IMR-90 (cell line): Measurements from ENCODE around the gene LLGL2.

Source experiments
- MAZ ChIP-seq: IDR thresholded peaks from 2 replicates; pipeline ENCODE4 v1.6.1; 2012; ENCODE audit warnings: low read depth, mild to moderate bottlenecking, low read length, improper control_type of control experiment, moderate library complexity, borderline replicate concordance
- POLR2A ChIP-seq: IDR thresholded peaks from 2 replicates; pipeline ENCODE4 v1.6.1; 2012; ENCODE audit warnings: mild to moderate bottlenecking, low read depth, low read length
- RAD21 ChIP-seq: IDR thresholded peaks from 2 replicates; pipeline ENCODE4 v1.6.1; 2012; ENCODE audit warnings: low read length, improper control_type of control experiment
- RCOR1 ChIP-seq: IDR thresholded peaks from 2 replicates; pipeline ENCODE4 v1.6.1; 2012; ENCODE audit warnings: mild to moderate bottlenecking, low read length, improper control_type of control experiment; ENCODE audit not compliant: insufficient replicate concordance
- RFX5 ChIP-seq: IDR thresholded peaks from 2 replicates; pipeline ENCODE4 v1.8.0; 2012; ENCODE audit warnings: low read depth, mild to moderate bottlenecking, low read length, moderate library complexity
- TF ChIP-seq, protein P1 (sequence below): conservative IDR thresholded peaks from 2 replicates; pipeline ENCODE4 v1.5.1; 2012; ENCODE audit warnings: mild to moderate bottlenecking, low read depth, low read length, improper control_type of control experiment
- TF ChIP-seq, protein P2 (sequence below): fragments of 150-350 bp; IDR thresholded peaks from 2 replicates; pipeline ENCODE4 v1.6.1; 2016; ENCODE audit warnings: low read depth, mild to moderate bottlenecking, low read length, moderate library complexity, borderline replicate concordance
- TF ChIP-seq, protein P3 (sequence below): fragments of 150-350 bp; IDR thresholded peaks from 2 replicates; pipeline ENCODE4 v1.6.1; 2017; ENCODE audit warnings: mild to moderate bottlenecking, antibody characterized with exemption, low read length, low read depth

DNA sequence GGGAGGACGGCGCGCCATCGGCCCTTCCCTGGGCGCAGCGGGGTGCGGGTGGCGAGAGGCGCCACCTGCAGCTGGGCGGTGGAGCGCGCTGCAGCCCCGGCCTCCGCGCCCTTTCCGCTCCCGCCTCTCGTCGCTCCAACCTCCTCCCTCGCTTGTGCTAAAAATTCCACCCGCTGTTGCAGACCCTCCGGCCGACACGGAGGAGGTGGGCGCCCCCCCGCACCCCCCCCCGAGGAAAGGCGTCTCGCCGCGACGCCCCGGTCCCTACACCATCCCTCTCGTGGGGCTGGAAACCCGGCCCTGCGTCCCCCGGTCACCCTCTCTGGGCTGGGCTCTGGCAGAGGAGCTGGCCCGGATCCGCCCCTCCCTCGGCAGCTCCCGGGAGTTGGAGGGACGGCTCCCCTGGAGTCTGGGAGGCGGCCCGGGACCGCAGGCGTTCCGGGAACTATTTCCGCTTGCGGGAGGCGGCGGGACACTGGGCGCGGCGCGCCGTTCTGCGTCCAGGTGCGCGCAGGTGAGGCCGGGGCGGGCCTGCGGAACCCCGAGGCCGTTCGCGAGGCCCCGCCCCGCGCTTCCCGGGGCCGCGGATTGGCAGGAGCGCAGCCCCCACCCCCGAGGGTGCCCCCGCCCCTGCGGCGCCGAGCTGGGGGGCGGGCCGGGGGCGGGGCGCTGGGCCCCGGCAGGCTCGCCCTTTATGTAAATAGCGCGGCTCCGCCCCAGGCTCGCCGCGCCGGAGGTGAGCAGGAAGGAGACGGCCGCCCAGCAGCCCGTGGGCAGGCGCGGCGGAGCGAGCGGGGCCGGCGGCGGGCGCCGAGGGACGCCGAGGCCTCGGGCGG, at the start of gene LLGL2:
- TF ChIP-seq POLR2A, result no peak
- TF ChIP-seq, protein P1, sequence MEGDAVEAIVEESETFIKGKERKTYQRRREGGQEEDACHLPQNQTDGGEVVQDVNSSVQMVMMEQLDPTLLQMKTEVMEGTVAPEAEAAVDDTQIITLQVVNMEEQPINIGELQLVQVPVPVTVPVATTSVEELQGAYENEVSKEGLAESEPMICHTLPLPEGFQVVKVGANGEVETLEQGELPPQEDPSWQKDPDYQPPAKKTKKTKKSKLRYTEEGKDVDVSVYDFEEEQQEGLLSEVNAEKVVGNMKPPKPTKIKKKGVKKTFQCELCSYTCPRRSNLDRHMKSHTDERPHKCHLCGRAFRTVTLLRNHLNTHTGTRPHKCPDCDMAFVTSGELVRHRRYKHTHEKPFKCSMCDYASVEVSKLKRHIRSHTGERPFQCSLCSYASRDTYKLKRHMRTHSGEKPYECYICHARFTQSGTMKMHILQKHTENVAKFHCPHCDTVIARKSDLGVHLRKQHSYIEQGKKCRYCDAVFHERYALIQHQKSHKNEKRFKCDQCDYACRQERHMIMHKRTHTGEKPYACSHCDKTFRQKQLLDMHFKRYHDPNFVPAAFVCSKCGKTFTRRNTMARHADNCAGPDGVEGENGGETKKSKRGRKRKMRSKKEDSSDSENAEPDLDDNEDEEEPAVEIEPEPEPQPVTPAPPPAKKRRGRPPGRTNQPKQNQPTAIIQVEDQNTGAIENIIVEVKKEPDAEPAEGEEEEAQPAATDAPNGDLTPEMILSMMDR, result 0 out of 2 replicates have a peak, but pooled peaks have one; percentile 20
- no peak for TF ChIP-seq RAD21
- TF ChIP-seq RFX5, result no peak
- TF ChIP-seq, protein P2, sequence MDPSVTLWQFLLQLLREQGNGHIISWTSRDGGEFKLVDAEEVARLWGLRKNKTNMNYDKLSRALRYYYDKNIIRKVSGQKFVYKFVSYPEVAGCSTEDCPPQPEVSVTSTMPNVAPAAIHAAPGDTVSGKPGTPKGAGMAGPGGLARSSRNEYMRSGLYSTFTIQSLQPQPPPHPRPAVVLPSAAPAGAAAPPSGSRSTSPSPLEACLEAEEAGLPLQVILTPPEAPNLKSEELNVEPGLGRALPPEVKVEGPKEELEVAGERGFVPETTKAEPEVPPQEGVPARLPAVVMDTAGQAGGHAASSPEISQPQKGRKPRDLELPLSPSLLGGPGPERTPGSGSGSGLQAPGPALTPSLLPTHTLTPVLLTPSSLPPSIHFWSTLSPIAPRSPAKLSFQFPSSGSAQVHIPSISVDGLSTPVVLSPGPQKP, result no peak
- TF ChIP-seq MAZ, result peak; percentile 59; the same call in 1 of the 2 replicates
- TF ChIP-seq, protein P3, sequence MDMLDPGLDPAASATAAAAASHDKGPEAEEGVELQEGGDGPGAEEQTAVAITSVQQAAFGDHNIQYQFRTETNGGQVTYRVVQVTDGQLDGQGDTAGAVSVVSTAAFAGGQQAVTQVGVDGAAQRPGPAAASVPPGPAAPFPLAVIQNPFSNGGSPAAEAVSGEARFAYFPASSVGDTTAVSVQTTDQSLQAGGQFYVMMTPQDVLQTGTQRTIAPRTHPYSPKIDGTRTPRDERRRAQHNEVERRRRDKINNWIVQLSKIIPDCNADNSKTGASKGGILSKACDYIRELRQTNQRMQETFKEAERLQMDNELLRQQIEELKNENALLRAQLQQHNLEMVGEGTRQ, result no peak
- no peak for TF ChIP-seq RCOR1
